ENCODE data around the gene CDK18.

DNA sequence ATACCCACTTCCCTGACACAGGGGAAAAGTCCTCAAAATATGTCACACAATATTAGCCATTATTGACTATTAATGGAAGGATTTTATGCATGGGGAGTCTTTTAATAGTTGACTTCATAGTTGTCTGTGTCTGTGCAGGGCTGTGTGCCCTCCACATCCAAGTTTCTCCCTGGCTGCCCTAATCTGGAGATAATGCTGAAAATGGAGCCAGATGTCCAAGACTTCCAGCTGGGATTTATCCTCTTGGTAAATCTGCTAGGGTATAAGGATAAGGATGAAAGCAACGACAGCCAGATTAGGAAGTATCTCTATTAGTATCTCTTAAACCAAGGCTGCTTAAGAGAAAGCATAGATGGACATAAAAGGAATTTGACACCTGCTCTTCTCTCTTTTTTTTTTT is 42.1 kb downstream of the CDK18 start:
- TF ChIP-seq, protein P1, sequence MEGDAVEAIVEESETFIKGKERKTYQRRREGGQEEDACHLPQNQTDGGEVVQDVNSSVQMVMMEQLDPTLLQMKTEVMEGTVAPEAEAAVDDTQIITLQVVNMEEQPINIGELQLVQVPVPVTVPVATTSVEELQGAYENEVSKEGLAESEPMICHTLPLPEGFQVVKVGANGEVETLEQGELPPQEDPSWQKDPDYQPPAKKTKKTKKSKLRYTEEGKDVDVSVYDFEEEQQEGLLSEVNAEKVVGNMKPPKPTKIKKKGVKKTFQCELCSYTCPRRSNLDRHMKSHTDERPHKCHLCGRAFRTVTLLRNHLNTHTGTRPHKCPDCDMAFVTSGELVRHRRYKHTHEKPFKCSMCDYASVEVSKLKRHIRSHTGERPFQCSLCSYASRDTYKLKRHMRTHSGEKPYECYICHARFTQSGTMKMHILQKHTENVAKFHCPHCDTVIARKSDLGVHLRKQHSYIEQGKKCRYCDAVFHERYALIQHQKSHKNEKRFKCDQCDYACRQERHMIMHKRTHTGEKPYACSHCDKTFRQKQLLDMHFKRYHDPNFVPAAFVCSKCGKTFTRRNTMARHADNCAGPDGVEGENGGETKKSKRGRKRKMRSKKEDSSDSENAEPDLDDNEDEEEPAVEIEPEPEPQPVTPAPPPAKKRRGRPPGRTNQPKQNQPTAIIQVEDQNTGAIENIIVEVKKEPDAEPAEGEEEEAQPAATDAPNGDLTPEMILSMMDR (IDR thresholded peaks at IDR 0.05), result no peak
- no peak for TF ChIP-seq POLR2A (IDR thresholded peaks at IDR 0.05)

All from thyroid gland (tissue), 4 donors.